ENCODE results near the gene FBXO48. TPM values are rescaled to one million over a fixed set of nuclear protein-coding genes. Genes with fewer than 3 reads are reported as not detected.

FBXO48 gene
- total and polyA plus RNA-seq, 2 of the 8 experiments (the other 6 are each of a cell fraction or from before 2014, with no cell fraction given): 1.1 to 1.5 TPM

GRCh38 chr2:68475576-68475975, 8.5 kb upstream of the FBXO48 start (continued):
- TF ChIP-seq GABPA (IDR thresholded peaks at IDR 0.05; ENCODE audit: borderline replicate concordance, insufficient read depth, low read length): no peak

GRCh38 chr2:68475110-68475509, 8.0 kb upstream of the FBXO48 start:
- Histone ChIP-seq H2BK12ac (ENCODE audit: low read depth, low read length) (no peak overlapping the region), H2BK15ac (ENCODE audit: low read length) (no peak overlapping the region), H3K9me3 (ENCODE audit: insufficient read depth in 2 of 2, low read depth in 1 of 2, low read length in 1 of 2) (no peaks in the 10 kb centered on the region), H3K4me3 (ENCODE audit: extremely low read depth in 1 of 4, insufficient read depth in 2 of 4, low read depth in 3 of 4, low read length in 4 of 4) (no peak overlapping the region), H2AK5ac (ENCODE audit: low read depth, low read length) (no peak overlapping the region), H2AFZ (ENCODE audit: low read length) (no peak overlapping the region), H3K79me2 (ENCODE audit: control insufficient read depth in 1 of 2, insufficient read depth in 2 of 2, low read length in 2 of 2) (no peaks in the 10 kb centered on the region; a peak in 1 of 4 replicates), H3K27me3 (replicated peaks in 1 of 4; ENCODE audit: control insufficient read depth in 3 of 4, extremely low read depth in 1 of 4, insufficient read depth in 3 of 4, low read length in 3 of 4) (no peaks in the 10 kb centered on the region), H3K18ac (ENCODE audit: extremely low read depth, low read length) (no peak overlapping the region), H4K5ac (ENCODE audit: insufficient read length, low read depth, low read length) (no peak overlapping the region), H3K56ac (replicated peaks; ENCODE audit: insufficient read length, low read depth, low read length) (no peak overlapping the region), H3K27ac (ENCODE audit: low read depth, low read length) (no peak overlapping the region), H2BK120ac (replicated peaks; ENCODE audit: low read depth, low read length) (no peak overlapping the region), H3K36me3 (ENCODE audit: control insufficient read depth in 2 of 4, insufficient read depth in 4 of 4, low read length in 3 of 4) (no peaks in the 10 kb centered on the region), H3K14ac (ENCODE audit: insufficient read length) (no peak overlapping the region), H3K4me1 (replicated peaks in 1 of 4; ENCODE audit: control insufficient read depth in 3 of 4, insufficient read depth in 4 of 4, low read length in 3 of 4) (no peaks in the 10 kb centered on the region), H4K20me1 (replicated peaks in 1 of 2; ENCODE audit: control insufficient read depth in 1 of 2, insufficient read depth in 2 of 2, low read length in 2 of 2) (peaks cover 0 to 1% of the 10 kb centered on the region in 2 experiments), H3K23me2 (ENCODE audit: low read depth, low read length) (no peaks in the 10 kb centered on the region), H3K79me1 (ENCODE audit: low read depth, low read length) (no peaks in the 10 kb centered on the region; the same call in 1 of the 2 replicates), H4K91ac (replicated peaks; ENCODE audit: insufficient read length, low read length) (no peak overlapping the region), H3K4ac (replicated peaks; ENCODE audit: insufficient read length, low read depth, low read length) (no peak overlapping the region), H2BK20ac (ENCODE audit: low read length) (no peak overlapping the region), H3K9ac (replicated peaks in 1 of 4; ENCODE audit: extremely low read depth in 1 of 4, low read depth in 3 of 4, low read length in 3 of 4) (no peak overlapping the region), H3K23ac (ENCODE audit: insufficient read length) (no peak overlapping the region), H2BK5ac (ENCODE audit: low read depth, low read length) (no peak overlapping the region), H3K4me2 (ENCODE audit: insufficient read depth in 1 of 2, low read depth in 2 of 2, low read length in 2 of 2) (no peak overlapping the region), H4K8ac (ENCODE audit: extremely low read depth, insufficient read depth, low read length) (no peak overlapping the region)
- ChIA-PET CTCF (ENCODE audit: partially characterized antibody) (interaction anchor here (0.9 to 3.0 kb wide), 5 partner anchors 9 to 373 kb away, joined by 3 to 13 read pairs (median 4); no protein-coding TSS in a partner anchor), POLR2A (ENCODE audit: partially characterized antibody) (no interaction called here)
- FAIRE-seq (no peak), DNase-seq (ENCODE audit: low read depth in 1 of 2, low spot score in 2 of 2) (no peak)
- TF ChIP-seq YY1 (IDR thresholded peaks at IDR 0.05; ENCODE audit: low read depth, low read length): no peak
- no peak for TF ChIP-seq FOSL1 (IDR thresholded peaks at IDR 0.05; ENCODE audit: insufficient read depth, low read depth, low read length)
- no peak for TF ChIP-seq CREB1 (IDR thresholded peaks at IDR 0.05)
- TF ChIP-seq, protein P1, sequence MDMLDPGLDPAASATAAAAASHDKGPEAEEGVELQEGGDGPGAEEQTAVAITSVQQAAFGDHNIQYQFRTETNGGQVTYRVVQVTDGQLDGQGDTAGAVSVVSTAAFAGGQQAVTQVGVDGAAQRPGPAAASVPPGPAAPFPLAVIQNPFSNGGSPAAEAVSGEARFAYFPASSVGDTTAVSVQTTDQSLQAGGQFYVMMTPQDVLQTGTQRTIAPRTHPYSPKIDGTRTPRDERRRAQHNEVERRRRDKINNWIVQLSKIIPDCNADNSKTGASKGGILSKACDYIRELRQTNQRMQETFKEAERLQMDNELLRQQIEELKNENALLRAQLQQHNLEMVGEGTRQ (IDR thresholded peaks at IDR 0.05; ENCODE audit: low read length): no peak
- no peak for TF ChIP-seq CBX5 (IDR thresholded peaks at IDR 0.05; ENCODE audit: low read depth, low read length)
- no peak for TF ChIP-seq TAF7 (optimal IDR thresholded peaks at IDR 0.05; ENCODE audit: borderline replicate concordance, low read depth, low read length)
- no peak for TF ChIP-seq SP2 (IDR thresholded peaks at IDR 0.05; ENCODE audit: low read length)
- TF ChIP-seq SAP30 (IDR thresholded peaks at IDR 0.05; ENCODE audit: insufficient read depth, insufficient replicate concordance, low read length): no peak
- no peak for TF ChIP-seq NRF1 (IDR thresholded peaks at IDR 0.05; ENCODE audit: low read depth, low read length)
- TF ChIP-seq HDAC6 (IDR thresholded peaks at IDR 0.05; ENCODE audit: low read depth, low read length): no peak
- no peak for TF ChIP-seq POLR2AphosphoS5 (IDR thresholded peaks at IDR 0.05; ENCODE audit: low read depth, low read length)
- TF ChIP-seq TAF1 (IDR thresholded peaks at IDR 0.05; ENCODE audit: low read depth, low read length): no peak
